Right atrium auricular region (tissue), 2 donors: ENCODE measurements around the gene DENND4C. TPM values are rescaled to one million over a fixed set of nuclear protein-coding genes. Genes with fewer than 3 reads are reported as not detected.

Experiments used
- DNase-seq: peaks from one replicate; pipeline ENCODE4 v3.0.0-alpha.2; 2019; ENCODE audit warnings: low spot score
- H3K27ac ChIP-seq, 2 donors: fragments of 200-600 bp; sonication (generic); 1 replicate in 1 of 2; 2 replicates in 1 of 2; pipeline ENCODE4 v1.5.1; 2016 to 2019
- H3K27me3 ChIP-seq, 2 donors: fragments of 200-600 bp; sonication (generic); one replicate each; pipeline versions ENCODE4 v1.5.1 to v1.6.0; 2017 to 2019
- H3K36me3 ChIP-seq: fragments of 200-600 bp; sonication (generic); one replicate; pipeline ENCODE4 v1.5.1; 2016
- H3K4me1 ChIP-seq, 2 donors: fragments of 200-600 bp; sonication (generic); one replicate each; pipeline versions ENCODE4 v1.5.1 to v1.6.0; 2017 to 2019
- H3K4me3 ChIP-seq, 2 donors: fragments of 200-600 bp; sonication (generic); 1 replicate in 1 of 2; 2 replicates in 1 of 2; pipeline ENCODE4 v1.5.1; 2017 to 2019; ENCODE audit warnings: mild to moderate bottlenecking in 1 of 2, moderate library complexity in 1 of 2
- H3K9me3 ChIP-seq, 2 donors: fragments of 200-600 bp; sonication (generic); one replicate each; pipeline ENCODE4 v1.5.1; 2019
- CTCF ChIP-seq, 2 donors: fragments of 200-600 bp; sonication (generic); IDR thresholded peaks; one replicate each; pipeline ENCODE4 v1.5.1; 2019; ENCODE audit warnings: antibody characterized with exemption in 2 of 2
- total RNA-seq, 2 donors: library from RNA; depleted of rRNA; stranded (reverse); fragments of >200 nt; gene quantifications; one replicate each; pipeline ENCODE4 v1.1.0, GENCODE V29; 2016

The DENND4C gene
- total RNA-seq, 2 donors from 2014 or later: 53.7 to 55.4 TPM

- peaks cover 0 to 7% of the 10 kb centered on the region in 2 donors for H3K9me3 ChIP-seq
- H3K36me3 ChIP-seq: no peaks in the 10 kb centered on the region
- H3K27me3 ChIP-seq: no peaks in the 10 kb centered on the region
- peaks cover 0 to 12% of the 10 kb centered on the region in 2 donors for H3K4me1 ChIP-seq
- DNase-seq: no peak
- no peak overlapping the region for H3K4me3 ChIP-seq
- TF ChIP-seq CTCF (IDR thresholded peaks at IDR 0.05): no peak
- no peak overlapping the region for H3K27ac ChIP-seq
These were observed 39.1 kb downstream of the DENND4C start for GRCh38 chr9:19269582-19269981.

GRCh38 chr9:19270421-19270949, 40.0 kb downstream of the DENND4C start:
- no peak for TF ChIP-seq CTCF (IDR thresholded peaks at IDR 0.05)

GRCh38 chr9:19271081-19271480, 40.6 kb downstream of the DENND4C start:
- no peak for TF ChIP-seq CTCF (IDR thresholded peaks at IDR 0.05)
- peaks cover under 1% of the 10 kb centered on the region for H3K36me3 ChIP-seq
- H3K4me1 ChIP-seq: peaks cover 0 to 12% of the 10 kb centered on the region in 2 donors
- DNase-seq: no peak
- no peak overlapping the region for H3K27ac ChIP-seq
- peaks cover 0 to 7% of the 10 kb centered on the region in 2 donors for H3K9me3 ChIP-seq
- no peaks in the 10 kb centered on the region for H3K27me3 ChIP-seq
- no peak overlapping the region for H3K4me3 ChIP-seq

More at GRCh38 chr9:19270421-19270949, 40.0 kb downstream of the DENND4C start:
- Histone ChIP-seq H3K4me1 (peaks cover 0 to 12% of the 10 kb centered on the region in 2 donors), H3K4me3 (no peak overlapping the region), H3K36me3 (no peaks in the 10 kb centered on the region), H3K27me3 (no peaks in the 10 kb centered on the region), H3K9me3 (peaks cover 0 to 7% of the 10 kb centered on the region in 2 donors), H3K27ac (no peak overlapping the region)
- no peak for DNase-seq

- no peak for TF ChIP-seq CTCF (IDR thresholded peaks at IDR 0.05)
- peaks cover under 1% of the 10 kb centered on the region for H3K36me3 ChIP-seq
- no peak overlapping the region for H3K4me3 ChIP-seq
- H3K27me3 ChIP-seq: no peaks in the 10 kb centered on the region
- H3K4me1 ChIP-seq: peaks cover 0 to 10% of the 10 kb centered on the region in 2 donors
- H3K27ac ChIP-seq: no peak overlapping the region
- DNase-seq: no peak
- H3K9me3 ChIP-seq: no peaks in the 10 kb centered on the region
These were observed 51.3 kb downstream of the DENND4C start for GRCh38 chr9:19281801-19282200.

- Histone ChIP-seq H3K27ac (no peak overlapping the region), H3K36me3 (peaks cover 8% of the 10 kb centered on the region), H3K4me3 (no peak overlapping the region), H3K27me3 (no peaks in the 10 kb centered on the region), H3K4me1 (peaks cover 0 to 19% of the 10 kb centered on the region in 2 donors), H3K9me3 (no peaks in the 10 kb centered on the region)
- TF ChIP-seq CTCF (IDR thresholded peaks at IDR 0.05): no peak
- no peak for DNase-seq
These were observed 52.7 kb downstream of the DENND4C start for GRCh38 chr9:19283072-19283710.
